Measurements from ENCODE around the gene IL36A. TPM values are rescaled to one million over a fixed set of nuclear protein-coding genes. Genes with fewer than 3 reads are reported as not detected.
A peak's percentile ranks its signal among the peaks of the same experiment; 100 is the strongest.

The IL36A gene
- total and polyA plus RNA-seq, 9 of the 15 experiments (the other 6 are each of a cell fraction or from before 2014, with no cell fraction given), result not detected

DNA sequence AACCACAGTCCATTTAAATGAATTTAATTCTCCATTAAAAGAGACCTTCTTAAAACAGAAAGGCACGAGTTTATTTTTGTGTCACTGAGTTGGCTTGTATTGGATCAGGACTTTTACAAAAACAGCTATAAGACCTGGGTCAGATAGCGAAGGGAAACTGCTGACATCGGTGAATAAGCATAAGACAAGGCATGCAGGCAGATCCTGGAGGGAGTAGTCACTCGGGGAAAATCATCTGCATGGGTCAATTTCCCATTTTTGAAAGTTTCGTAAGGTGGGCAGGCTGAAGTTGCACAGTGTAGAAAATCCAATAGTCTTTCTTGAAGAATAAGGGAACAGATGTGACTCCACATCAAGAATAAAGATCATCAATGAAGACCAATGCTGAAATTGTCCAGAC lies 34.5 kb downstream of the IL36A start (continued):
- TF ChIP-seq, protein P1, sequence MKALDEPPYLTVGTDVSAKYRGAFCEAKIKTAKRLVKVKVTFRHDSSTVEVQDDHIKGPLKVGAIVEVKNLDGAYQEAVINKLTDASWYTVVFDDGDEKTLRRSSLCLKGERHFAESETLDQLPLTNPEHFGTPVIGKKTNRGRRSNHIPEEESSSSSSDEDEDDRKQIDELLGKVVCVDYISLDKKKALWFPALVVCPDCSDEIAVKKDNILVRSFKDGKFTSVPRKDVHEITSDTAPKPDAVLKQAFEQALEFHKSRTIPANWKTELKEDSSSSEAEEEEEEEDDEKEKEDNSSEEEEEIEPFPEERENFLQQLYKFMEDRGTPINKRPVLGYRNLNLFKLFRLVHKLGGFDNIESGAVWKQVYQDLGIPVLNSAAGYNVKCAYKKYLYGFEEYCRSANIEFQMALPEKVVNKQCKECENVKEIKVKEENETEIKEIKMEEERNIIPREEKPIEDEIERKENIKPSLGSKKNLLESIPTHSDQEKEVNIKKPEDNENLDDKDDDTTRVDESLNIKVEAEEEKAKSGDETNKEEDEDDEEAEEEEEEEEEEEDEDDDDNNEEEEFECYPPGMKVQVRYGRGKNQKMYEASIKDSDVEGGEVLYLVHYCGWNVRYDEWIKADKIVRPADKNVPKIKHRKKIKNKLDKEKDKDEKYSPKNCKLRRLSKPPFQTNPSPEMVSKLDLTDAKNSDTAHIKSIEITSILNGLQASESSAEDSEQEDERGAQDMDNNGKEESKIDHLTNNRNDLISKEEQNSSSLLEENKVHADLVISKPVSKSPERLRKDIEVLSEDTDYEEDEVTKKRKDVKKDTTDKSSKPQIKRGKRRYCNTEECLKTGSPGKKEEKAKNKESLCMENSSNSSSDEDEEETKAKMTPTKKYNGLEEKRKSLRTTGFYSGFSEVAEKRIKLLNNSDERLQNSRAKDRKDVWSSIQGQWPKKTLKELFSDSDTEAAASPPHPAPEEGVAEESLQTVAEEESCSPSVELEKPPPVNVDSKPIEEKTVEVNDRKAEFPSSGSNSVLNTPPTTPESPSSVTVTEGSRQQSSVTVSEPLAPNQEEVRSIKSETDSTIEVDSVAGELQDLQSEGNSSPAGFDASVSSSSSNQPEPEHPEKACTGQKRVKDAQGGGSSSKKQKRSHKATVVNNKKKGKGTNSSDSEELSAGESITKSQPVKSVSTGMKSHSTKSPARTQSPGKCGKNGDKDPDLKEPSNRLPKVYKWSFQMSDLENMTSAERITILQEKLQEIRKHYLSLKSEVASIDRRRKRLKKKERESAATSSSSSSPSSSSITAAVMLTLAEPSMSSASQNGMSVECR (CRISPR knock-in tag; IDR thresholded peaks at IDR 0.05), result no peak
- TF ChIP-seq SRSF3 (IDR thresholded peaks at IDR 0.05; ENCODE audit: insufficient read depth, low read length), result no peak
- no peak for TF ChIP-seq OTX1 (CRISPR knock-in tag; IDR thresholded peaks at IDR 0.05)
- peak; percentile 63 for TF ChIP-seq MAFK (IDR thresholded peaks at IDR 0.05; ENCODE audit: low read length)
- no peak for TF ChIP-seq TOE1 (IDR thresholded peaks at IDR 0.05; ENCODE audit: borderline replicate concordance)
- no peak for TF ChIP-seq TOE1 (CRISPR knock-in tag; IDR thresholded peaks at IDR 0.05; ENCODE audit: borderline replicate concordance, low read depth)
- no peak for TF ChIP-seq HNRNPUL1 (IDR thresholded peaks at IDR 0.05; ENCODE audit: low read length)
- peak; percentile 65 for TF ChIP-seq MAFF (IDR thresholded peaks at IDR 0.05; ENCODE audit: low read length)
- TF ChIP-seq, protein P2, sequence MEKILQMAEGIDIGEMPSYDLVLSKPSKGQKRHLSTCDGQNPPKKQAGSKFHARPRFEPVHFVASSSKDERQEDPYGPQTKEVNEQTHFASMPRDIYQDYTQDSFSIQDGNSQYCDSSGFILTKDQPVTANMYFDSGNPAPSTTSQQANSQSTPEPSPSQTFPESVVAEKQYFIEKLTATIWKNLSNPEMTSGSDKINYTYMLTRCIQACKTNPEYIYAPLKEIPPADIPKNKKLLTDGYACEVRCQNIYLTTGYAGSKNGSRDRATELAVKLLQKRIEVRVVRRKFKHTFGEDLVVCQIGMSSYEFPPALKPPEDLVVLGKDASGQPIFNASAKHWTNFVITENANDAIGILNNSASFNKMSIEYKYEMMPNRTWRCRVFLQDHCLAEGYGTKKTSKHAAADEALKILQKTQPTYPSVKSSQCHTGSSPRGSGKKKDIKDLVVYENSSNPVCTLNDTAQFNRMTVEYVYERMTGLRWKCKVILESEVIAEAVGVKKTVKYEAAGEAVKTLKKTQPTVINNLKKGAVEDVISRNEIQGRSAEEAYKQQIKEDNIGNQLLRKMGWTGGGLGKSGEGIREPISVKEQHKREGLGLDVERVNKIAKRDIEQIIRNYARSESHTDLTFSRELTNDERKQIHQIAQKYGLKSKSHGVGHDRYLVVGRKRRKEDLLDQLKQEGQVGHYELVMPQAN (IDR thresholded peaks at IDR 0.05; ENCODE audit: borderline replicate concordance), result no peak
- TF ChIP-seq ZZZ3 (IDR thresholded peaks at IDR 0.05), result no peak
- no peak for TF ChIP-seq PYGO2 (tag; IDR thresholded peaks at IDR 0.05)
- peak; percentile 84 for TF ChIP-seq C11orf30 (IDR thresholded peaks at IDR 0.05; ENCODE audit: low read depth)
- no peak for TF ChIP-seq HOXB6 (CRISPR knock-in tag; IDR thresholded peaks at IDR 0.05; ENCODE audit: borderline replicate concordance)
- TF ChIP-seq ZNF212 (CRISPR knock-in tag; IDR thresholded peaks at IDR 0.05), result no peak
- TF ChIP-seq, protein P3, sequence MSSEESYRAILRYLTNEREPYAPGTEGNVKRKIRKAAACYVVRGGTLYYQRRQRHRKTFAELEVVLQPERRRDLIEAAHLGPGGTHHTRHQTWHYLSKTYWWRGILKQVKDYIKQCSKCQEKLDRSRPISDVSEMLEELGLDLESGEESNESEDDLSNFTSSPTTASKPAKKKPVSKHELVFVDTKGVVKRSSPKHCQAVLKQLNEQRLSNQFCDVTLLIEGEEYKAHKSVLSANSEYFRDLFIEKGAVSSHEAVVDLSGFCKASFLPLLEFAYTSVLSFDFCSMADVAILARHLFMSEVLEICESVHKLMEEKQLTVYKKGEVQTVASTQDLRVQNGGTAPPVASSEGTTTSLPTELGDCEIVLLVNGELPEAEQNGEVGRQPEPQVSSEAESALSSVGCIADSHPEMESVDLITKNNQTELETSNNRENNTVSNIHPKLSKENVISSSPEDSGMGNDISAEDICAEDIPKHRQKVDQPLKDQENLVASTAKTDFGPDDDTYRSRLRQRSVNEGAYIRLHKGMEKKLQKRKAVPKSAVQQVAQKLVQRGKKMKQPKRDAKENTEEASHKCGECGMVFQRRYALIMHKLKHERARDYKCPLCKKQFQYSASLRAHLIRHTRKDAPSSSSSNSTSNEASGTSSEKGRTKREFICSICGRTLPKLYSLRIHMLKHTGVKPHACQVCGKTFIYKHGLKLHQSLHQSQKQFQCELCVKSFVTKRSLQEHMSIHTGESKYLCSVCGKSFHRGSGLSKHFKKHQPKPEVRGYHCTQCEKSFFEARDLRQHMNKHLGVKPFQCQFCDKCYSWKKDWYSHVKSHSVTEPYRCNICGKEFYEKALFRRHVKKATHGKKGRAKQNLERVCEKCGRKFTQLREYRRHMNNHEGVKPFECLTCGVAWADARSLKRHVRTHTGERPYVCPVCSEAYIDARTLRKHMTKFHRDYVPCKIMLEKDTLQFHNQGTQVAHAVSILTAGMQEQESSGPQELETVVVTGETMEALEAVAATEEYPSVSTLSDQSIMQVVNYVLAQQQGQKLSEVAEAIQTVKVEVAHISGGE (CRISPR knock-in tag; IDR thresholded peaks at IDR 0.05), result no peak
- no peak for TF ChIP-seq TAL1 (IDR thresholded peaks at IDR 0.05)
- no peak for TF ChIP-seq TSC22D4 (tag; IDR thresholded peaks at IDR 0.05)
- no peak for TF ChIP-seq TAF15 (IDR thresholded peaks at IDR 0.05; ENCODE audit: low read depth, low read length)
- no peak for TF ChIP-seq POLR2AphosphoS5 (IDR thresholded peaks at IDR 0.05; ENCODE audit: control insufficient read depth, insufficient read depth, low read depth, low read length)
- no peak for TF ChIP-seq MXI1 (IDR thresholded peaks at IDR 0.05; ENCODE audit: low read depth, low read length)
